GM21619 (cell line): ENCODE measurements around the gene KIAA0930.

ENCODE experiments used
- ATAC-seq: cut with Tn5 transposase; IDR thresholded peaks from one replicate; pipeline ENCODE4 v1.9.1; 2021; ENCODE audit not compliant: unreplicated experiment

Gene KIAA0930

GRCh38 chr22:45154383-45154782 lies 86.3 kb downstream of the KIAA0930 start:
- ATAC-seq: no peak

- ATAC-seq: no peak
Observed at GRCh38 chr22:45151503-45151902, 89.2 kb downstream of the KIAA0930 start.

- ATAC-seq: no peak
Observed at GRCh38 chr22:45150139-45150538, 90.6 kb downstream of the KIAA0930 start.

GRCh38 chr22:45149671-45150070 lies 91.0 kb downstream of the KIAA0930 start:
- ATAC-seq: no peak

- ATAC-seq: no peak
Observed at GRCh38 chr22:45144916-45145315, 95.8 kb downstream of the KIAA0930 start.

- no peak for ATAC-seq
Observed at GRCh38 chr22:45142376-45142775, 98.3 kb downstream of the KIAA0930 start.
